GM13977 (cell line): ENCODE measurements around the gene DBNDD2.

ENCODE experiments used
- DNase-seq: peaks from one replicate; pipeline ENCODE4 v3.0.0; 2012; ENCODE audit warnings: low spot score
- in situ Hi-C: fragments of 300-500 bp; cut with MboI; formaldehyde crosslinking; loops from one replicate; pipeline ENCODE4 v1.12.0; 2022; ENCODE audit warnings: low sequenced_read_pairs, low pct_unique_long_range_greater_than_20kb, mixed read lengths, inconsistent platforms; ENCODE audit not compliant: unreplicated experiment
- TF ChIP-seq, protein P1 (sequence below): IDR thresholded peaks from 2 replicates; pipeline ENCODE4 v1.5.1; 2012; ENCODE audit warnings: mild to moderate bottlenecking, control low read depth; ENCODE audit not compliant: insufficient read depth; ENCODE audit errors: extremely low read depth, missing control alignments

Gene DBNDD2

DNA sequence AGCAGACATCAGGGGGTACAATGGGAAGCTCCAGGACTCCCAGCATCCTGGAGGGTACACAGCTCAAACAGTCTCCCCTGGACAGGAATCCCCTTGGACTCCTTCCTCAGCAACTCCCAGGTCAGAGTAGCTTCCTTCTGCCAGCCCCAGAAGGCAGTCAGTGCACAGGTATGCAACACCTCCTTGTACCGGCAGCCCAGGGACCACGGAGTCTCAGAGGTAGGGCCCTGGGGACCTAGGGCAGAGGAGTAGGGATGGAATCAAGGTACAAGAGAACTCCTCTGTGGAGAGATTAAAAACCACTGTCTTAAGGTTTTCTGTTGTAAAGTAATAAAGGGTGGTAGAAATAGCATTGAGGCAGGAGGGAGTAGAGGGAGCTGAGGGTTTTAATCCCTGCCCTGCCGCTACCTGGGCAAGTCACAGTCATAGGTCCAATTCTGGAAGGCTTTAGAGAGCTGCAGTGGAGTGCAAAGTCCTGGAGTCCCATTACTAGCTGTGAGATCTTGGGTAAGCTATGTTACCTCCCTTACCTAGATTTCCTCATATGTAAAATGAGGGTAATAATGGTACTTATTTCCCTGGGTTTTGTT lies 37.4 kb upstream of the DBNDD2 start:
- DNase-seq: no peak
- in situ Hi-C loops: no loop called here
- TF ChIP-seq, protein P1, sequence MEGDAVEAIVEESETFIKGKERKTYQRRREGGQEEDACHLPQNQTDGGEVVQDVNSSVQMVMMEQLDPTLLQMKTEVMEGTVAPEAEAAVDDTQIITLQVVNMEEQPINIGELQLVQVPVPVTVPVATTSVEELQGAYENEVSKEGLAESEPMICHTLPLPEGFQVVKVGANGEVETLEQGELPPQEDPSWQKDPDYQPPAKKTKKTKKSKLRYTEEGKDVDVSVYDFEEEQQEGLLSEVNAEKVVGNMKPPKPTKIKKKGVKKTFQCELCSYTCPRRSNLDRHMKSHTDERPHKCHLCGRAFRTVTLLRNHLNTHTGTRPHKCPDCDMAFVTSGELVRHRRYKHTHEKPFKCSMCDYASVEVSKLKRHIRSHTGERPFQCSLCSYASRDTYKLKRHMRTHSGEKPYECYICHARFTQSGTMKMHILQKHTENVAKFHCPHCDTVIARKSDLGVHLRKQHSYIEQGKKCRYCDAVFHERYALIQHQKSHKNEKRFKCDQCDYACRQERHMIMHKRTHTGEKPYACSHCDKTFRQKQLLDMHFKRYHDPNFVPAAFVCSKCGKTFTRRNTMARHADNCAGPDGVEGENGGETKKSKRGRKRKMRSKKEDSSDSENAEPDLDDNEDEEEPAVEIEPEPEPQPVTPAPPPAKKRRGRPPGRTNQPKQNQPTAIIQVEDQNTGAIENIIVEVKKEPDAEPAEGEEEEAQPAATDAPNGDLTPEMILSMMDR: no peak

DNA sequence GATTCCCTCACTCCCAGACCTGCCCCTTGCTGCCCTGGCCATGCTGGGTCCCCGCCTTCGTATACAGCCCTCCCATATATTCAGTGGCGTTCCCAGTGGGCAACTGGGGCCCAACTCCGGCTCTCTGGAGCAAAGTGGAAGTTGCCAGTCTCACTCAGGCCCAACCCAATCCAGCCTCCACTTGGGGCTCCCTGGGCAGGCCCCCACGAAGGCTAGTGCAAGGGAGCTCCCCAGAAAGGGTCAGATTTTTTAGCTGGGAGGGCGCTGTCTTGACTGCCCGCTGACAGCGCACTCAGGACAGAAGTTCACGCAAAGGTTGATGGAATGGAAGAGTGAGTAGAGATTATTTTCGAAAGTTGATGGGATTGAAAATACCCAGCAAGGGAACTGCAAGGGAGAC lies 35.8 kb upstream of the DBNDD2 start:
- no peak for DNase-seq
- TF ChIP-seq, protein P1: no peak
- in situ Hi-C loops: no loop called here

DNA sequence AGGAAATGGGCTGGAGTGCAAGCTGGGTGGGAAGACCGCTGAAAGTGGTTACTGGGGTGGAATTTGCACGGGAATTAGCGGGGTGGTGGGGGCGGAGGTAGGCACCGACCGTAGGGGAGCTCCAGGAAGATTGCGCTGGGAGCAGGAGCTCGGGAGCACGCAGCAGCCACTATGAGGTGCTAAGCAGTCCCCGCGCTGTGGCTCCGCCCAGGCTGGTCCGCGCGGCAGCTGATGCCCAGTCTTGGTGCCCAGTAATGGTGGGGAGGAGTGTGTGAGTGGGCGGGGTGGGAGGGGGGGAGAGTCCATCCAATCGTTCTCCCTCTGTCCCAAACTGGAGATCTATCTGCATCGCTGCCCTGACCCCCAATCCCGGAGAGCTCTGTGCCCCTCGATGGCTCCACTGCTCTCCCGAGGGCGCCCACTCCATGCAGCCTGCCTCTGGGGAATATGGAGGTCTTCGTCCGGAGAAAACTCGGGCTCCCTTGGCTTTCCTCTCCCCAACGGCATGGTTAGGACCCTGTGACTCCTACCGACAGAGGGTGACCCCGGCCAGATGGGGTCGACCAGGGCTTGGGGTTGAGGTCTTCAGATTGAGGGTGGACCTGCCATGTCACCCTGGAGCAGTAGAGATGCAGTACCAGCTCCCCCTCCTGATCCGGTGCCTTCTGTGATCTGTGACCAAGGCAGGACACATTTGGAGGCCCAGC lies 35.3 kb upstream of the DBNDD2 start:
- TF ChIP-seq, protein P1: no peak
- no peak for DNase-seq
- in situ Hi-C loops: no loop called here

DNA sequence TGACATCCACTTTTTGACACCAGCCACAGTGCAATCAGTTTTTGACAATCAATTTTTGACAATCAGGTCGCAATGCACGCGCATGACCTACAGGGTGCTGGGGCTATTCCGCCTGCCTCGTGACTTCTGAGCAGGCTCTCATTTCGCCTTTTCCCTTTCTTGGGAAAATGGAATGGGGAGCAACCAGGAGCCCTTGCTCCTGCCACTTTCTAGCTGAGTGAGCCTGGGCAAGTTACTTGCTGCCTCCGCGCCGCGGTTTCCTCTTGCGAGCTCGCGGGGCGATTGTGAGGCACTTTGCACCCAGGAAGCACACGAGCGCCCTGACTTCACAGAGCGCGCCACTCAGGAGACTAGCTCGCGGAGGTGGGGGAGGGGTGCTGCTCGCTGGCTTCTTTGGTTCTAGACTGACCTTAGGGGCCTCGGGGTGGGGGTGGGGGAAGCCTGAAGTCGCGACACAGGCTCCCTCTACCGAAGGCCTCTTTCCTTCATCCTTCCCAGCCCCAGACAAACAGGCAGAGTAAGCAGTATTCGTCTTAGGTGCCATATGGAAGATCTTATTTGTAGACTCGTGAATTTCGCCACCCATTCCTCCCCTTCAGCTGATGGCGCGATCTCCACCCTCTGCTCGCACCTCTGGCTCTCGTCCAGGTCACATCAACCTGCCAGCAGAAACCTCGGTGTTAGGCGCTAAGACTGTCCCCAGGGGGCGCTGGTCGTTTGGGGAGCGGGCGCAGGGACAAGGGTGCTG lies 34.6 kb upstream of the DBNDD2 start:
- in situ Hi-C loops: no loop called here
- peak; percentile 81 for DNase-seq
- TF ChIP-seq, protein P1: peak; percentile 95

DNA sequence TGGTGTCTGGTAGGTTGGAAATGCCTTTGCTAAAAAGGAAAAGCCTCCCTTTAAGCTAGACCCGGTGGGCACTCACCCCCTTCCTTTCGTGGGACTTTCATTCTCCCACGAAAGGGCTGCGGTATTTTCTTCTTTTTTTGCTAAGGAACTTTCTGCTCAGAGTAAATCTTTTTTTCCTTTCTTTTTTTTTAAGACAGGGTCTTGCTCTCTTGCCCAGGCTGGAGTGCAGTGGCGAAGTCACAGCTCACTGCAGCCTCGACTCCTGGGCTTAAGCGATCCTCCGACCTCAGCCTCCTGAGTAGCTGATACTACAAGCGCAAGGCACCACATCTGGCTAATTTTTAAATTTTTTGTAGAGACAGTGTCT lies 34.0 kb upstream of the DBNDD2 start:
- DNase-seq: no peak
- in situ Hi-C loops: no loop called here
- TF ChIP-seq, protein P1: peak; percentile 3

DNA sequence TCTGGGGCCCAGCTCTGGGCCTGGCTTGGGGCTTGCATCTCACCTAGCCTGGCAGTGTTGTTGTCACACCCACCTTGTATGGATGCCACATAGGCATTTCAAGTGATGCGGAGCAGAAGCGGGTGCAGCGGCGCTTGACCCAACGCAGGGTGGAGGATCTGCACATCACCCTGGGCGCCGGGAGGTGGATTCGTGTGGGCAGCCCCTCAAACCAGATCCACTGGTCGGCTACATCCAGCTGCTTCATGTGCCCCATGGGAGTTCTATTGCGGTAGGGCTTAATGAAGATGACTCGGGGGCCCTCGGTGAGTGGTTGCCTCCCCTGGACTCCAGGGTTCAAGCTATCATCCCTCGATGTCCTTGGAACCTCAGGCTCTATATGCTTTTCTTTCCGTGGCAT lies 33.1 kb upstream of the DBNDD2 start:
- in situ Hi-C loops: no loop called here
- TF ChIP-seq, protein P1: no peak

More for the DNA sequence above, 33.1 kb upstream of the DBNDD2 start:
- no peak for DNase-seq
